HG03469 (cell line): ENCODE results near the gene SACM1L.
"Not testable (repeated sequence)": the region's sequence is repeated elsewhere in the genome, so short reads cannot be mapped to it uniquely, and the experiment has no call there.

Experiments
- ATAC-seq: cut with Tn5 transposase; IDR thresholded peaks from one replicate; pipeline ENCODE4 v1.9.1; 2021; ENCODE audit warnings: mild to moderate bottlenecking, moderate library complexity, moderate number of reproducible peaks; ENCODE audit not compliant: unreplicated experiment

The SACM1L gene

GRCh38 chr3:45690336-45691035 is 1.3 kb downstream of the SACM1L start:
- no peak for ATAC-seq

GRCh38 chr3:45691842-45692241 is 2.6 kb downstream of the SACM1L start:
- ATAC-seq, result no peak

GRCh38 chr3:45692866-45693265 is 3.7 kb downstream of the SACM1L start:
- no peak for ATAC-seq

- no peak for ATAC-seq
These were observed 4.8 kb downstream of the SACM1L start for GRCh38 chr3:45693941-45694521.

GRCh38 chr3:45695166-45695565 is 6.0 kb downstream of the SACM1L start:
- ATAC-seq, result not testable (repeated sequence)

GRCh38 chr3:45700570-45701073 is 11.4 kb downstream of the SACM1L start:
- ATAC-seq, result no peak

- ATAC-seq, result no peak
These were observed 12.1 kb downstream of the SACM1L start for GRCh38 chr3:45701172-45701867.

- no peak for ATAC-seq
These were observed 15.2 kb downstream of the SACM1L start for GRCh38 chr3:45704301-45704943.

GRCh38 chr3:45705839-45706808 is 16.9 kb downstream of the SACM1L start:
- no peak for ATAC-seq

GRCh38 chr3:45711931-45712330 is 22.7 kb downstream of the SACM1L start:
- no peak for ATAC-seq

GRCh38 chr3:45712434-45713110 is 23.4 kb downstream of the SACM1L start:
- no peak for ATAC-seq

- ATAC-seq, result no peak
These were observed 26.7 kb downstream of the SACM1L start for GRCh38 chr3:45715945-45716344.

- no peak for ATAC-seq
These were observed 27.7 kb downstream of the SACM1L start for GRCh38 chr3:45716790-45717336.

- ATAC-seq, result no peak
These were observed 30.7 kb downstream of the SACM1L start for GRCh38 chr3:45719655-45720487.

- ATAC-seq, result no peak
These were observed 35.7 kb downstream of the SACM1L start for GRCh38 chr3:45724911-45725310.

- ATAC-seq, result no peak
These were observed 40.4 kb downstream of the SACM1L start for GRCh38 chr3:45729614-45730013.

GRCh38 chr3:45730409-45731154 is 41.4 kb downstream of the SACM1L start:
- ATAC-seq, result no peak

- no peak for ATAC-seq
These were observed 47.5 kb downstream of the SACM1L start for GRCh38 chr3:45736707-45737106.
